EH (cell line): ENCODE measurements around the gene BCORL1.

Source experiments
- DNase-seq: peaks from one replicate; pipeline ENCODE4 v3.0.0-alpha.2; 2015; ENCODE audit warnings: low read depth

Gene BCORL1

GRCh38 chrX:130014770-130015169 is 32.3 kb downstream of the BCORL1 start:
- no peak for DNase-seq

GRCh38 chrX:130015181-130015580 is 32.7 kb downstream of the BCORL1 start:
- DNase-seq: no peak

DNA sequence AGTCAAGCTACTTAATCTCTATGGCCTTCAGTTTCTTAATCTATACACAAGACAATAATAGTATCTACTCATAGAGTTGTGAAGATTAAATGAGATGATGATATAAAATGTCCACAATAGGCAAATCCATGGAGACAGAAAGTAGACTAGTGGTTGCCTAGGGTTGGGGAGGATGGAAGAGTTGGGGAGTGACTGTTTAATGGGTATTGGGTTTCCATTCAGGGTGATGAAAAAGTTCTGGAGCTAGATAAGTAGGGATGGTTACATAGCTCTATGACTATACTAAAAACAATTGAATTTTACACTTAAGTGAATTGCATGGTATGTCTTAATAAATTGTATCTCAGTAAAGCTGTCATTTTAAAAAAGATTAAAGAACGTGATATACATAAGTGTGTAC is 35.7 kb downstream of the BCORL1 start:
- no peak for DNase-seq

DNA sequence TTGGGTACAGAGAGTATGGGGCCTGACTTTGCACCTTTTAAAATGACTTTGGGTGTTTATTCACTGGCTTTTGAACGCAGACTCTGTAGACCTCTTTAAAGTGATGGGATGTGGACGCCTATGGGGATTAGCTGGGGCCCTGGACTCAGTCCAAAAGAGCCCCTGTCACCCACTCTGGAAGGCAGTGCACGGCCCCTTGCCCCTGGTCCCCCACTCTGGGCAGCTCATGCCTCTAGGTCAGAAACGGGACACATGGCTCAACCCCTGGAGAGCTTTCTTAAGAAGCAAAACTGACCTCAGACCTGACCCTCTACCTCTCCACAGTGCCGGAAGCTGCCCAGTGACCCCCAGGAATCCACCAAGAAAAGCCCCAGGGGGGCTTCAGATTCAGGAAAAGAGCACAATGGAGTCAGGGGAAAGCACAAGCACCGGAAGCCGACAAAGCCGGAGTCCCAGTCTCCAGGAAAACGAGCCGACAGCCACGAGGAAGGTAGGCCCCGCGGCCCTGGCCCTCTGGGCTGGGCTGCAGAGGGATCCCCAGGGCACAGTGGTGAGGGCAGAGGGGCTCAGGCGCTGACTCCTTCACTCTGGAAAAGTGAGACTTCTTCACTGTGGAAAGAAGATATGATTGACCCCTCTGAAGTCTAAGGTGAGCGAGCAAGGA is 38.4 kb downstream of the BCORL1 start:
- DNase-seq: no peak

GRCh38 chrX:130024127-130024526 is 41.7 kb downstream of the BCORL1 start:
- DNase-seq: peak; percentile 75

DNA sequence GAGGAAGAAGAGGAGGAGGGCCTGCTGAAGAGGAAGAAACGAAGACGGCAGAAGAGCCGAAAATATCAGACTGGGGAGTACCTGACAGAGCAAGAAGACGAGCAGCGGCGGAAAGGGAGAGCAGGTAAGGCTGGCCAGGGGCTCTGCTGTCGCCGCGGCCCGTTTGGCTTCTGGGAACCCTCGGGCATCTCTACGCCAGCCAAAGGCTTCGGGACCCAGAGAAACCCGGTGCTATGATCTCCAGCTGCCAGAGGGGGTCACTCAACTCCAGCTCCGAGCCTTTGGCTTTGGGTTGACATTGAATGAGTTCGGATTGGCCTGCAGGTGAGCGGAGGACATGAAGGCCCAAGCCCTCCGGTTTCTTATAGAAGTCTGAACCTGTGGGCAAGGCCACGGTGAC is 42.8 kb downstream of the BCORL1 start:
- DNase-seq: no peak

DNA sequence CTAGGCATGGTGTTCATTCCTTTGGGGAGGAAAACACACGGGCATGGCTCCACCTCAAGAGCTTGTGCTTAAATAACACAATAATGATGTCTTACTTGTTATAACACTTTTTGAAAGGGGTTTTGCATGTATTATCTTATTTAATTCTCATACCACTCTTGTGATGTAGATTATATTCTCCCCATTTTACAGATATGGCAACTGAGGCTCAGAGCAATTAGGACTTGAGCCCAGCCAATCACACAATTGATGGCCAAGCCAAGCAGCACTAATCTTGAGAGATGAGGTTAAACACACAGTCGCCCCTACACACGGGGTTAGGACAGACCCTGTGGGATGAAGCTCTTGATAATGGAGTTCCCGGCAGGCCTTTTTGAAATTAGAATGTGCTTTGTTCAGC is 45.1 kb downstream of the BCORL1 start:
- DNase-seq: no peak

GRCh38 chrX:130028196-130028595 is 45.8 kb downstream of the BCORL1 start:
- peak; percentile 30 for DNase-seq

DNA sequence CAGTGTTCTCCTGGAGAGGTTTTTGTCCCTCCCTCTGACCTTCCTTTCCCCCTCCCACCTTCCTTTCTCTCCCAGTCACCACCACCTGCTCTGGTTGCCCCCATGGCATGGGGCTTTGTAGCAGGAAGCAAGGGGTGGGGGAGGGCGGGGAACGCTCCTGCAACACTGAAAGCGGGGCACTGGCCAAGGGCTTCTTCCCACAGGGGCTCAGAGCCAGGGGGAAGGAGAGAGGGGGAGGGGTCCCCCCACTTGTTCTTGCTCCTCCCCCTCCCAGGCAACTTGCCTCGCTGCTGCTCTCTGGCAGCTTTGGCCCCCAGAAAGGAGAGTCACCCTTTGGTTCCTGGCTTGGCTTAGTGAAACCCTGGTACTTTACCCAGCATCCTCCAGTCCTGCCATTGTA is 48.4 kb downstream of the BCORL1 start:
- DNase-seq: no peak

DNA sequence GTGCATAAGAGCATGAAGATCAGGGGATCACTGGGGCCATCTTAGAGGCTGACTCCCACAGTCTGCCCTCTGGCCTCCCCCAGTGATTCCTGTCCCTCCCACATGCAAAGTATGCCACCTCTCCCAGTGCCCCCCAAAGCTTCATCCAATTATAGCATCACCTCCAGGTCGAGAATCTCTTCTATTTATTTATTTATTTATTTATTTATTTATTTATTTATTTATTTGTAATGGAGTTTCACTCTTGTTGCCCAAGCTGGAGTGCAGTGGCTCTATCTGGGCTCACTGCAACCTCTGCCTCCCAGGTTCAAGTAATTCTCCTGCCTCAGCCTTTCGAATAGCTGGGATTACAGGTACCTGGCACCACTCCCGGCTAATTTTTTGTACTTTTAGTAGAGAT is 50.1 kb downstream of the BCORL1 start:
- DNase-seq: no peak

DNA sequence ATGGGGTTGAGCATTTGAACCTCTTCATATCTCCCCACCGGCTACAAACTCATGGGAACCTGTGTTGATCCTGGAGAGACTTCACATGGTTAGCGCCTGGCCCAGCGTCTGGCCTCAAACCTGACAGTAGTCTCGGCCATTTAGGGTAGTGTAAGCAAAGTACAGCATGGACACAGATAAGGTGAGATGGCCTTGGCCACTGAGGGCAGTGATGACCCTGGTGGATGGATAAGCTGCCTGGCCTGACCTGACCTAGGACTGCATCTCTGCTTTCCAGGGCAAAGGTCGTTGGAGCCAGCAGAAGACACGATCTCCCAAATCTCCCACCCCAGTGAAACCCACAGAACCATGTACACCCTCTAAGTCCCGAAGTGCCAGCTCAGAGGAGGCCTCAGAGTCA is 51.7 kb downstream of the BCORL1 start:
- no peak for DNase-seq

DNA sequence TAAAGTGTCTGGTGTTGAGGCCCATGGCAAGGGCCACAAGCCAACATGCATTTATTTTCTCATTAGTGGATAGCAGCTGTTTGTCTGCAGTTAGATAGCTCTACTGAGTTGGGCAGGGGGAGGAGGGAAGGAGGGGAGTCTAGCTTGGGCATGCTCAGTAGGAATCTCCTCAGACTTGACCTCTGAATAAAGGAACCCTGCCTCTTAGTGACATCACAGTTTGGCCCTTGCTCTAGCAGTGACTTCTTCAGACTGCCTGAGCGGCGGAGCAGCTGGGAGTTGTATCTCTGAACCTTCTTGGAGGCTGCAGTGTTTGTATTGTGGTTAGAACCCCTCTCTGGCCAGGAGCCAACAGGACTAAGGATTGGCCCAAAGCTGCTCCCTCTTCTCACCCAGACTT is 57.4 kb downstream of the BCORL1 start:
- DNase-seq: no peak

GRCh38 chrX:130047416-130047815 is 65.0 kb downstream of the BCORL1 start:
- DNase-seq: no peak

DNA sequence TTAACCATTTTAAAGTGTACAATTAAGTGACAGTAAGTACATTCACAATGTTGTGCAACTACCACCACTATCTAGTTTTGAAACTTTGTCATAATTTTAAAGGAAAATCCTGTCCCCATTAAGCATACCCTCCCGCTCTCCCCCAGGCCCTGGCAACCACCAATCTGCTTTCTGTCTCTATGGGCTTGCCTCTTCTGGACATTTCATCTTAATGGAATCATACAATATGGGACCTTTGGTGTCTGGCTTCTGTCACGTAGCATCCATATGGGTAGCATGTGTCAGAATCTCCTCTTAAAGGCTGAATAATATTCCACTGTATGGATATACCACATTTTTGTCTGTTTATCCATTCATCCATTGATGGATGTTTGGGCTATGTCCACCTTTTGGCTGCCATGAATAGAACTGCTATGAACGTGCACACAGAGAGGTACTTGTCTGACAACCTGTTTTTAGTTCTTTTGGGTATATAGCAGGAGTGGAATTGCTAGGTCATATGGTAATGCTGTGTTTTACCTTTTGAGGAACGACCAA is 66.3 kb downstream of the BCORL1 start:
- DNase-seq: no peak

DNA sequence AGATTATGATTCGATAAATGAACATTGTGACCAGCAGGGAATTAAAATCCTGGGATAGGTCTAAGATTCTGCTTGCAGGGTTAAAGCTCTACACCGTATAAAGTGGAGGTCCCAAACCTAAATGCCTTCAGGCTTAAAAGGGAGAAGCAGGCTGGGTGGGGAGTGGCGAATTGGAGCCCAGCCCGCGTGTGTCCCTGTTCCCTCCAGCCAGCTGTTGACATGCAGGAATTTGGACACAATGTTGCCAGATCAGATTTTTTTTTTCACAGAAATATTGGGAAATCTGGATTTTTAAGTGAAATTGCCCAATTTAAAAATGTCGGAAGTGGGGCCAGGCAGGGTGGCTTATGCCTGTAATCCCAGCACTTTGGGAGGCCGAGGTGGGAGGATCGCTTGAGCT is 67.4 kb downstream of the BCORL1 start:
- no peak for DNase-seq

DNA sequence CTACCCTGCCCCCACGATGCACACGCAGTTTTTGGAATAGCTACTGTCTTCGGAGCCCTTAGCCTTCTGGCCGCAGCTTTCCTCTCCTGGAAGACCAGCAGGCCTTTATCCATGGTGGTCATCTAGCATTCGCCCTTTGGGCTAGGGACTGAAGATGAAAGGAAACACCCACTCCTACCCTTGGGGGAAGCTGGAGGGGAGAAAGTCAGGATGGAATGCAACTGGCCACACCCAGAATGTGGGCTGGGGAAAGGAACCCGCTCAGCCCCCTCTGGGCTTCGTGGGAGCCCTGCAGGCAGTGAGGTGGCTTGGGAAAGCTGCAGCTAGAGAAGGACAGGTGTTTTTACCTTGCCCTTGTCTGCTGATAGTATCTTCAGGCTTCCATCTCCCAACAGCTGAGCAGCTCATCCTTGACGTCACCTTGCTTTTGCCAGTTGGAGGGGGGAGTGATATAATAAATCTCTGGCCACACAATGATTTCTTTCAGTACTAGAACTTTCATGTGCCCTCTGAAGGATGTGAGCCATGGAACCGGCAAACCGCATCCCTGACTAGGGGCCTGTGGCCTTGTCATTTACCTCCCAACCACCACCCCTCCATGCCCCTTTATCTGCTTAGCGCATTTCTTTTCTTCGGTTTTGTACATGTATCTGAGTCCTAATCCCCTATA is 68.9 kb downstream of the BCORL1 start:
- DNase-seq: no peak

DNA sequence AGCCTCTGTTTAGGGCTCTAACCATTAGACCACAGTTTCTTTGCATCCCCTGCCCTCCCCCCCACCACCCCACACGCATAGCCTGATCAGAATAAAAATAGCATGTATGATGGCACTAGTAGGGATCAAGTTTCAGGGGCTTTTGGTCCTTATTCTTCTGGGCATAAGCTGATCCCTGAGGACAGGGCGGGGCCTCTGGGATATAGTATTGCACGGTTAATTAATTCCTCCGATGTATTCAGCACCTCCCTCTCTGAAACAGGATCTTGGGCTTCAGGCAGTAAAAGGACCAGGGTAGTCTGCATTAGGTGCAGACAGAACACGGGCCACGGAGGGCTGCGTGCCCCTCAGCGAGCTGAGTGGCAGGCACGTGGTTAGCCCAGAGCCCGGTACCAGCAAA is 70.8 kb downstream of the BCORL1 start:
- DNase-seq: no peak

DNA sequence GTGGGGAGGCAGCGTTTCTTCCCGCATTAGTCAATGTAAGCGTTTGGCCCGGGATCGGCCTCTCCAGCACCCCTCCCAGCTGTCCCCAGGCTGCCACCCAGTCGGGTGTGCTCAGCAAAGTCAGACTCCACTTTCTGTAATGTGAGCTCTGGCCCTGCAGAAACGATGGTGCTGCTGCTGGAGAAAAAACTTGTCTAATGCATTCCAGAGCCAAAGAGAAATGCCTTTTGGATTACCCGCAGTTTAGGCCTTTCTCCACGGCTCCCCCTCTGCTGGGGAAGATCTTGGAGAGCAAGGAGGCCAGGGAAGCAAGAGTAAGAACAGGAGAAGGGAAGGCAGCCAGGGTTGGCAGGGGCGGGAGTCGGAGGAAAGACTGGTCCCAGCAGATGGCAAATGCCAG is 72.7 kb downstream of the BCORL1 start:
- peak; percentile 82 for DNase-seq

DNA sequence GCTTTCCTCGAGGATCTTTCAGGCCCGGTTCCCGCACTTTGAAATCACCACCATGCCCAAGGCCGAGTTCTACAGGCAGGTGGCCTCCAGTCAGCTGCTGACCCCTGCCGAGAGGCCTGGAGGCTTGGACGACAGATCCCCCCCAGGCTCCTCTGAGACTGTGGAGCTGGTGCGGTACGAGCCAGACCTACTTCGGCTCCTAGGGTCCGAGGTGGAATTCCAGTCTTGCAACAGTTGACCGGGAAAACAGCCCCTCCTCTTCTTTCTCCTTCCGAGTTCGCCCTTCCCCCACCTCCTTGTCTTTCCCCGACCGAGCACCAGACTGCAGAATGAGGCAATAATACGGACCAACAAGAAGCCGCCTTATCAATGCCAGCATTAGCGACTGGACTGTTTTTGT is 73.5 kb downstream of the BCORL1 start:
- DNase-seq: no peak

GRCh38 chrX:130057209-130057608 is 74.8 kb downstream of the BCORL1 start:
- DNase-seq: no peak

GRCh38 chrX:130058652-130059051 is 76.2 kb downstream of the BCORL1 start:
- DNase-seq: no peak

- DNase-seq: peak; percentile 68
These were observed 78.0 kb downstream of the BCORL1 start for GRCh38 chrX:130060122-130061069.
